Neural progenitor cell (in vitro differentiated cells): ENCODE results near the gene NAA15. TPM values are rescaled to one million over a fixed set of nuclear protein-coding genes. Genes with fewer than 3 reads are reported as not detected.

Experiments
- DNase-seq: peaks from one replicate; pipeline ENCODE4 v3.0.0-alpha.2; 2016; ENCODE audit warnings: low spot score
- H2AFZ ChIP-seq: fragments of 200-600 bp; sonication (generic); replicated peaks from 2 replicates; pipeline ENCODE4 v1.6.1; 2016; ENCODE audit warnings: antibody characterized with exemption
- H3F3A ChIP-seq: fragments of 200-600 bp; sonication (generic); 2 replicates; pipeline ENCODE4 v1.6.1; 2016; ENCODE audit warnings: antibody characterized with exemption, low read depth
- H3K27ac ChIP-seq: fragments of 200-600 bp; sonication (generic); 2 replicates; pipeline ENCODE4 v1.5.1; 2016; ENCODE audit warnings: mild to moderate bottlenecking
- H3K27me3 ChIP-seq: fragments of 200-600 bp; sonication (generic); 2 replicates; pipeline ENCODE4 v1.6.1; 2016; ENCODE audit warnings: mild to moderate bottlenecking, moderate library complexity
- H3K36me3 ChIP-seq: fragments of 200-600 bp; sonication (generic); 2 replicates; pipeline ENCODE4 v1.5.1; 2016
- H3K4me1 ChIP-seq: fragments of 200-600 bp; sonication (generic); 2 replicates; pipeline ENCODE4 v1.6.1; 2016; ENCODE audit warnings: mixed run types
- H3K4me2 ChIP-seq: fragments of 200-600 bp; sonication (generic); 2 replicates; pipeline ENCODE4 v1.6.1; 2016
- H3K4me3 ChIP-seq: fragments of 200-600 bp; sonication (generic); 2 replicates; pipeline ENCODE4 v1.5.1; 2016
- H3K79me2 ChIP-seq: fragments of 200-600 bp; sonication (generic); 2 replicates; pipeline ENCODE4 v1.6.1; 2016; ENCODE audit warnings: low read depth
- H3K9ac ChIP-seq: fragments of 200-600 bp; sonication (generic); 2 replicates; pipeline ENCODE4 v1.6.1; 2016
- H3K9me3 ChIP-seq: fragments of 200-600 bp; sonication (generic); 2 replicates; pipeline ENCODE4 v1.5.1; 2016; ENCODE audit warnings: low read depth
- H4K20me1 ChIP-seq: fragments of 200-600 bp; sonication (generic); 2 replicates; pipeline ENCODE4 v1.6.1; 2016; ENCODE audit warnings: low read depth
- H3K27ac Mint-ChIP-seq: 3 replicates; pipeline ENCODE4 v1.8.0; 2021; ENCODE audit warnings: mixed read lengths
- H3K27me3 Mint-ChIP-seq: 2 replicates; pipeline ENCODE4 v1.8.0; 2022; ENCODE audit warnings: low read depth, mild to moderate bottlenecking, inconsistent platforms, moderate library complexity, mixed read lengths; ENCODE audit not compliant: insufficient read depth
- H3K36me3 Mint-ChIP-seq: 3 replicates; pipeline ENCODE4 v1.8.0; 2021; ENCODE audit warnings: mixed read lengths
- H3K4me1 Mint-ChIP-seq: 3 replicates; pipeline ENCODE4 v1.8.0; 2021; ENCODE audit warnings: mixed read lengths
- H3K4me3 Mint-ChIP-seq: 3 replicates; pipeline ENCODE4 v1.8.0; 2021; ENCODE audit warnings: mild to moderate bottlenecking, moderate library complexity, mixed read lengths
- H3K9me3 Mint-ChIP-seq: 3 replicates; pipeline ENCODE4 v1.8.0; 2020; ENCODE audit warnings: mixed read lengths
- EZH2 ChIP-seq: fragments of 200-600 bp; sonication (generic); IDR thresholded peaks from 2 replicates; pipeline ENCODE4 v1.6.1; 2017; ENCODE audit warnings: antibody characterized with exemption, mild to moderate bottlenecking, moderate library complexity
- EZH2phosphoT487 ChIP-seq: fragments of 200-600 bp; sonication (generic); IDR thresholded peaks from 2 replicates; pipeline ENCODE4 v1.6.1; 2017; ENCODE audit warnings: antibody characterized with exemption
- total RNA-seq: library from RNA; depleted of rRNA; stranded (reverse); fragments of >200 nt; gene quantifications from 2 replicates; pipeline ENCODE4 v1.2.3, GENCODE V29; 2015; ENCODE audit warnings: low replicate concordance
- TF ChIP-seq, protein P1 (sequence below): fragments of 200-600 bp; sonication (generic); IDR thresholded peaks from 2 replicates; pipeline ENCODE4 v1.5.1; 2017; ENCODE audit warnings: antibody characterized with exemption, mild to moderate bottlenecking

Gene NAA15
- total RNA-seq, 1 donor from 2014 or later, result 69.0 TPM

DNA sequence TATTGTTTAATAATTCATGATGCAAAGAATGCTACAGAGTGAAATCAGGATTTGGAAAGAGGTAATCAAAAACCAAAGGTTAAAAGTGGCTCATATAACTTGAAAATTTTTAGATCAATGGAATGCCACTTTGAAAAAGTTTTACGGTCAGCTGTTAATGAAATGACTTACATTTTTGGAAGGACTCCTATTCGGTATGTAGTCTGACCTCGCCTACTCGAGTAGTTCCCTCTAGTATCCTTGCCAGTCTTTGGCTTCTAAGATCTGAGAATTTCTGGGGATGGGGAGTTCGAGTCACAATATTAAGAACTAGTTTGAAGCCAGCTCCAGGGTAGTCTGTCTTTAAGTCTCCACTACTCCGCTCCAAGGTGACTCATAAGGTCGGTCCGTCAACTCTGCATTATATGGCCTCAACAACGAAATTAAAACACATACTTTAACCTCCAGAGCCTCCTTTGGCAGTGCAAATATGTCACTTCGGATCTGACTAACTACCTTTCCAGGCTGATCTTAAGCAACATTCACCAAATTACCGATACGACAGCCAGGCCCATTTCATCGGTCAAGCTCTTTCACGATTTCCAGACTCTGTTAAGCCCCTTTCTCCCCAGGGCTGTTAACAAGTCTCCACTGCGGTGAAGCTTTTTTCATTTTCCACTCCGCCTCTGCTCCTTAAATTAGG lies 733 bp upstream of the NAA15 start:
- peaks cover 63% of the 10 kb centered on the region for H3K79me2 ChIP-seq
- DNase-seq, result peak; percentile 31
- H3K9ac ChIP-seq, result peak overlapping the region; percentile 53
- peaks cover 17% of the 10 kb centered on the region for H3K36me3 Mint-ChIP-seq
- H3K27me3 ChIP-seq, result no peaks in the 10 kb centered on the region
- peak overlapping the region; percentile 99 for H3K4me3 Mint-ChIP-seq
- H2AFZ ChIP-seq, result peak overlapping the region; percentile 94
- H3K27ac ChIP-seq, result peak overlapping the region; percentile 77
- peaks cover 4% of the 10 kb centered on the region for H3K27me3 Mint-ChIP-seq
- H3K9me3 Mint-ChIP-seq, result peaks cover 13% of the 10 kb centered on the region
- peaks cover 10% of the 10 kb centered on the region for H3K36me3 ChIP-seq
- peaks cover 18% of the 10 kb centered on the region for H3K4me1 ChIP-seq
- peak overlapping the region; percentile 73 for H3K4me3 ChIP-seq
- peak overlapping the region; percentile 91 for H3K4me2 ChIP-seq
- H3K27ac Mint-ChIP-seq, result peak overlapping the region; percentile 93
- TF ChIP-seq EZH2 (no peak), EZH2phosphoT487 (no peak)
- TF ChIP-seq, protein P1, sequence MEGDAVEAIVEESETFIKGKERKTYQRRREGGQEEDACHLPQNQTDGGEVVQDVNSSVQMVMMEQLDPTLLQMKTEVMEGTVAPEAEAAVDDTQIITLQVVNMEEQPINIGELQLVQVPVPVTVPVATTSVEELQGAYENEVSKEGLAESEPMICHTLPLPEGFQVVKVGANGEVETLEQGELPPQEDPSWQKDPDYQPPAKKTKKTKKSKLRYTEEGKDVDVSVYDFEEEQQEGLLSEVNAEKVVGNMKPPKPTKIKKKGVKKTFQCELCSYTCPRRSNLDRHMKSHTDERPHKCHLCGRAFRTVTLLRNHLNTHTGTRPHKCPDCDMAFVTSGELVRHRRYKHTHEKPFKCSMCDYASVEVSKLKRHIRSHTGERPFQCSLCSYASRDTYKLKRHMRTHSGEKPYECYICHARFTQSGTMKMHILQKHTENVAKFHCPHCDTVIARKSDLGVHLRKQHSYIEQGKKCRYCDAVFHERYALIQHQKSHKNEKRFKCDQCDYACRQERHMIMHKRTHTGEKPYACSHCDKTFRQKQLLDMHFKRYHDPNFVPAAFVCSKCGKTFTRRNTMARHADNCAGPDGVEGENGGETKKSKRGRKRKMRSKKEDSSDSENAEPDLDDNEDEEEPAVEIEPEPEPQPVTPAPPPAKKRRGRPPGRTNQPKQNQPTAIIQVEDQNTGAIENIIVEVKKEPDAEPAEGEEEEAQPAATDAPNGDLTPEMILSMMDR, result no peak
- peaks cover 29% of the 10 kb centered on the region for H3F3A ChIP-seq
- peaks cover 44% of the 10 kb centered on the region for H3K4me1 Mint-ChIP-seq
- peaks cover 9% of the 10 kb centered on the region for H4K20me1 ChIP-seq
- H3K9me3 ChIP-seq, result peaks cover 6% of the 10 kb centered on the region

DNA sequence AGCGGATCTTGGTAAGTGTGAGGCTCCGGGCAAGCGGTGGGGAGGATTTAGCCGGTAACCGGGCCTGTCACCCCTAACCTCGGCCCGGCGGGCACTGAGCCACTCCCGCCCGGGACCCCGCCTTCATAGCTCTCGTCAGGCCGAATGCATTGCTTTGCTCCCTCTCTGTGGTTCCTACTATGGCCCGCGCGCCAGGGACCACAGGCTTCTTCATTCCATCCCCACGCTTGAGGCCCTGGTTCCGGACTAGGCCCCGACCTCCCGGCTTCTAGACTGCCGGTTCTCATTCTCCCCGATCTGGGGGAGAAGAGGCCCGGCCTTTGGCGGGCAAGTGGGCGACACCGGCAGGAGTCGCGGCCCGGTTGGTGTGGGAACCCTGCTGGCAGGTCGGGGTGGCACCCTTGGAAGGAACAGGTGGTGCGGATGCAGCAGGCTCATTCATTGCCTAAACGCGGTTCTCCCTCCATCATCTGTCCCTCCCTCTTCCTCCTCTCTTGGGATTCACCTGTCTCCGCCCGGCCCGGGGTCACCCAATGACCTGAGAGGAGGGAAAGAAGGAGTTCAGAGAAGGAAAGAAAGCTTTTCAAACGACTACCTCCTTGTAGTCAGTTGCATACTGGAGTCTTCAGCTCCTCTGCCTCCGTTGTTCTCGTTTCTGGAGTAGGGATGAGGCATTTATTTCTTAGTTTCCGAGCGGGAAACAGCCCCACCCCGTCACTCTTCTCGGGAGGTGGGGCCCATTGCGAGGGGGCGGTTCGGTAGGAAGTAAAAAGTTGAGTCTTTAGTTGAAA lies 711 bp downstream of the NAA15 start, which contains the start of gene NDUFC1:
NDUFC1 (minus strand) TSS at position 657 of the 791 bp plus-strand sequence. CDS start 6,679 bp downstream, outside the sequence.
- peak; percentile 72 for DNase-seq
- peaks cover 29% of the 10 kb centered on the region for H3F3A ChIP-seq
- H4K20me1 ChIP-seq, result peaks cover 12% of the 10 kb centered on the region
- H3K36me3 ChIP-seq, result peaks cover 10% of the 10 kb centered on the region
- peak within 1 kb of the TSS; percentile 91 for H3K27ac ChIP-seq
- H3K27me3 Mint-ChIP-seq, result peaks cover 2% of the 10 kb centered on the region
- peak within 1 kb of the TSS; percentile 80 for H3K9ac ChIP-seq
- peak within 1 kb of the TSS; percentile 84 for H3K4me2 ChIP-seq
- H2AFZ ChIP-seq, result peak within 1 kb of the TSS; percentile 47
- H3K9me3 Mint-ChIP-seq, result peaks cover 20% of the 10 kb centered on the region
- TF ChIP-seq EZH2, result peak; percentile 22
- TF ChIP-seq EZH2phosphoT487, result no peak
- TF ChIP-seq, protein P1, result peak; percentile 34
- peak within 1 kb of the TSS; percentile 99 for H3K4me3 Mint-ChIP-seq
- peaks cover 18% of the 10 kb centered on the region for H3K4me1 ChIP-seq
- H3K79me2 ChIP-seq, result peaks cover 77% of the 10 kb centered on the region
- H3K9me3 ChIP-seq, result peaks cover 6% of the 10 kb centered on the region
- no peaks in the 10 kb centered on the region for H3K27me3 ChIP-seq
- H3K4me1 Mint-ChIP-seq, result peaks cover 34% of the 10 kb centered on the region
- peaks cover 28% of the 10 kb centered on the region for H3K36me3 Mint-ChIP-seq
- peak within 1 kb of the TSS; percentile 99 for H3K27ac Mint-ChIP-seq
- H3K4me3 ChIP-seq, result peak within 1 kb of the TSS; percentile 73

DNA sequence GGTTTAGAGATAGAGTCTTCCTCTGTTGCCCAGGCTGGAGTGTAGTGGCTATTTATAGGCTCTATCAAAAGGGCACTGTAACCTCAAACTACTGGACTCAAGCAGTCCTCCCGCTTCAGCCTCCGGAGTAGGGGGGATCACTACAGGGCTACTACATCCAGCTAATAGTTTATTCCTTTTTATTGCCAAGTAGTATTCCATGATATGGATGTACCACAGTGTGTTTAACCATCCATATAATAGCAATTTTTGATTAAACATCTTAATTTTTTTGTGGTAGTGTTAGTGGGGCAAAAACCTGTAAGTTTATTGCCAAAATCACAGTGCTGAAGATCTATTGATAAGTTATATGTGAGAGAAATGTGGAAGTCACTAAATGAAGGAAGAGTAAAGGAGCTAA lies 3.6 kb downstream of the NAA15 start:
- DNase-seq, result no peak
- H3K27ac Mint-ChIP-seq, result no peak overlapping the region
- peaks cover 29% of the 10 kb centered on the region for H3F3A ChIP-seq
- no peak overlapping the region for H3K9ac ChIP-seq
- H3K27ac ChIP-seq, result no peak overlapping the region
- H3K36me3 ChIP-seq, result peaks cover 10% of the 10 kb centered on the region
- H3K27me3 Mint-ChIP-seq, result peaks cover 2% of the 10 kb centered on the region
- peaks cover 22% of the 10 kb centered on the region for H3K9me3 Mint-ChIP-seq
- H3K79me2 ChIP-seq, result peaks cover 94% of the 10 kb centered on the region
- peaks cover 12% of the 10 kb centered on the region for H3K4me1 ChIP-seq
- H3K9me3 ChIP-seq, result peaks cover 6% of the 10 kb centered on the region
- H3K4me2 ChIP-seq, result no peak overlapping the region
- H3K4me1 Mint-ChIP-seq, result peaks cover 23% of the 10 kb centered on the region
- no peak overlapping the region for H3K4me3 ChIP-seq
- H2AFZ ChIP-seq, result no peak overlapping the region
- H4K20me1 ChIP-seq, result peaks cover 12% of the 10 kb centered on the region
- TF ChIP-seq EZH2 (no peak), EZH2phosphoT487 (no peak)
- TF ChIP-seq, protein P1, result no peak
- no peak overlapping the region for H3K4me3 Mint-ChIP-seq
- H3K27me3 ChIP-seq, result no peaks in the 10 kb centered on the region
- peaks cover 39% of the 10 kb centered on the region for H3K36me3 Mint-ChIP-seq
